NCI-H1436 treated with DMSO at 0.1 percent for 48 hours (cell line): Measurements from ENCODE around the gene WARS2.

ENCODE experiments used
- DNase-seq: peaks from one replicate; lab custom pipeline; 2025; lab: John Stamatoyannopoulos, UW

The WARS2 gene

DNA sequence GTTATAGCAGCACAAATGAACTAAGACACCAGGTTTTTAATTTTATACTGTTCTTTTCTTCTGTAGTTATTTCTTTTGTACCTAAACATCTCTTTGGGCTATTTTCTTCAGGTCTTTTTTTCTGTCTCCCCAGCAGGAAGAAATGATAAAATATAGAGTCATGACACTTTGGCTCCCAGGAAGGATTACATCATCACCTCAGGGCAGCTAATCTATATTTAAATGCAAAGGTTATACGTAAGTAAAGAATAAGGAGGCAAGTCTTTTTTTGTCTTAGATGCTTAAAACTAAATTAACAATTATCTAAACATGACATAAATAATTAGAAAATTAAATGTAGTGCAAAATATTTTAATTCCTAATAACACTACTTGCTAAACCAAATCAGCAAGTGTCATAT, 57.0 kb downstream of the WARS2 start:
- no peak for DNase-seq

DNA sequence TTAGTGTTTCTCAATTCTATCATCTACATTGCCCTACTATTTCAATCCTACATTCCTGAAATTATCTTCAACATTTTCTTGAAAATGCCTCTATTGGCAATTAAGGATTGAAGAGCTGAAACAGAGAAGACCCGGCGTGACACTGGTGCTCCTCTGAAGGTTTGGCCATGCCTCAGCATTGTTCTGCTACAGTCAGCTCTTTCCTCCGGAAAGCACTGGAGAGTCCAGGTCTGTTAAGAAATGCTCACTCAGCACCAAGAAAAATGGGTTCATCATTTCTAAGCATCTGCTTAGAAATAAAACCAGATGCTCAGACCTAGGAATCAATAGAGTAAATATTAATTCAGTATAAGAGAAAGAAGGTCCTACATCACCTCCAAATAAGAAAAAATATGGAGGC, 58.8 kb downstream of the WARS2 start:
- DNase-seq, result no peak

DNA sequence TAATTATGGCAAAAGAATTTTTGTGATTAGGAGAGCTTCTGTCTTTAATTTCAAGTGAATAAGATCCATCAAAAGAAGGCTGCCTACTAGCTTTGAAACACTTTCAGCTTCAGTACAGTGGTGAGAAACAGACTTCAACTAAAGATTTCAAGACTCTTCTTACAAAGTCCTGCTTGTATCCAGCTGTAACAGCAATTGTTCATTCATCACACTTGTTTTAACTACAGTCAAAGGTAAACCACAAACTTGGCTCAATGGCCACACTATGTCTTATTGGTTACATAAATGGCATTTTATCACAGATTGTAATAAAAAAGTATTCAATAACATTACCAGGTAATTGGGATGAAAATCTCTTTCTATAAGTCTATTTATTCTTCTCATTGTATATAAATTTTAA, 59.2 kb downstream of the WARS2 start:
- no peak for DNase-seq

DNA sequence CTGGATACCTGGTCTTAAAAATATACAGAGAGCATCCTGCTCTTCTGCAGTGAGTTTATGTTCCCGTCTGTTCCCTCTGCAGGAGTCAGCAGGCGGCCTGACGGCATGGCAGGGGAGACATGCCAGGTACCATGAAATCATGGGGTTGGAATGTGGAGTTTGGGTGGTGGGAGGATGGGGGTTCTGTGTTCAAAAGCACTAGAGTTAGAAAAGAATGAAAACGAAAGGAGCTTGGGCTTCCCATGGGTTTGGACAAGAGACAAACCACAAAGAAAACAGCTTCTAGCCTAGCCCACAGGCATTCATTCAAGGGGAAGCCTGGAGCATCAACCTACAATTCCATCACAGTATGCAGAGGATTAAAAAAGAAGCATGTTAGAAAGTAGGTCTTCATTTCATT, 59.9 kb downstream of the WARS2 start:
- no peak for DNase-seq

DNA sequence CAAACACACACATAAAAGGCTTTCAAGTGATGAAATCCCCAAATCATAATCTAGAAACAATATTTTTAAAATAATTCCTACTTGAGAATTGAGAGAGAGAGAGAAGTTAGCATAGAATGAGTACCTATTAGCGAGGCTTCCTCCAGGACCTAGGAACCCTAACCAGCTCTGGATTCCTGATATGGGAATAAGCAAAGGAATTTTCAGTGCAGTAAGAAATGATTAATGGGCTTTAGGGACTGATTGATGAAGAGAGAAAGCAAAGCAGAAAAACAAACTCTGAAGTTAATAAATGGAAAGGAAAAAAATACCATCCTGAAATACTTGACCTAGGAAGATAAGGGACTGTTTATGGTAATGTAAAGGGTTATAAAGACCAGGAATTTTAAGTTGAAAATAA, 60.6 kb downstream of the WARS2 start:
- no peak for DNase-seq

DNA sequence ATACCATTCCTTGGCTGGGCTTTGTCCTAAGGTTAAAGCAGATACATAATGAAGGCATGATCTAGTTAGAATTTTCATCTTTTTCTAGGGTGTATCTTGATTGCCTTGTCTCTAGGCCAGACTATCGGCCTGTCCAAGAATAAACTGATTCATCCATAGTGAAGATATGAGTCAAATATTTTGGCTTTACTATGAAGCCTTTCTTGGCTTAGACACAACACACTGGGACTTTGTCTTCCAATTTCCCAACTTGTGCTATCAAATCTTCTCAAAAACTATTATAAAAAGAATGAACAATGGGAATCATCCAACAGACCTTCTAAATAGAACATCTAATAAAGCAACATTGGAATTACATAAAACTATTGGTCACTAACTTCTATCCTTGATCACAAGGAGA, 64.8 kb downstream of the WARS2 start:
- no peak for DNase-seq

DNA sequence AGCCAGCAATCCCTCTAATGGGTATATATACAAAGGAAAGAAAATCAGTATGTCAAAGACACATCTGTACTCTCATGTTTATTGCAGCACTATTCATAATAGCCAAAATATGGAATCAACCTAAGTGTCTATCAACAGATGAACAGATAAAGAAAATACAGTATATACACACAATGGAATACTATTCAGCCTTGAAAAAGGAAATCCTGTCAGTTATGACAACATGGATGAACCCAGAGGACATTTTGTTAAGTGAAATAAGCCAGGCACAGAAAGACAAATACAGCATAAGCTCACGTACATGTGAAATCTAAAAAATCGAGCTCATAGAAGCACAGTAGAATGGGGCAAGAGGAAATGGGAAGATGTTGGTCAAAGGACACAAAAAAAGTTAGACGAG, 69.1 kb downstream of the WARS2 start:
- no peak for DNase-seq

DNA sequence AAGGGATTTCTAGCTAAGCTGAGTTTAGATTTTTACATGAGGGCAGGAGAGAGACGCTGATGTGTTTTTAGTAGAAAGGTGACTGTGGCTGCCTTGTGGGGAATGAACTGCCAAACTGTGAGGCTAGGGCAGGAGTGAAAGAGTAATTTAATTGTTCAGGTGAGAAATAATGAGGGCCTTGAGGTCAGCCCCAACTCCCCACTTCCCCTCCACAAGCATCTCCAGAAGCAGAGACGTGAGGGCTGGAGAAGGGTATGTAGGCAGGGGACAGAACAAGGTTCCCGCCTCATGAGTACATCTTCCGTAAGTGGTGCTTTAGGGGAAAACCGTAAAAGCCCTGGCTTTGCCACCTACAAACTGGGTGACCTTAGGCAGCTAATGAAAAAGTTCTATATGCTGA, 70.8 kb downstream of the WARS2 start:
- no peak for DNase-seq

DNA sequence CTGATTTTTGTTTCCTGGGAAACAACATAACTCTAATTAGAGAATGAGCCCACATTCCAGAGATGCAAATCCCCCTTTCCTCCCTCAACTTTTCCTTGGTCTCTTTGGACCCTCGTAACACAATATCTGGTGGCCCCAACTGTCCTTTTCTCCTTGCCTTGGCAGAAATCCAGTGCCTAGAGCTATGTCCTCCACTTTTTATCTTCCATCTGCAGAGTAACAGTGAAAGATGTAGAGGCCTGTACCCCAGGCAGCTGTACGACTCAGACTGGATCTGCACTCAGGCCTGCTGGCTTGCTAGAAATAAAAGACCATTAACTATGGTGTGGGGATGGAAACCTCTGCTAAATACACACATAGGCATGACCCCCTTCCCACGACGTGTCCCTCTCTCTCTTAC, 72.0 kb downstream of the WARS2 start:
- DNase-seq, result no peak

DNA sequence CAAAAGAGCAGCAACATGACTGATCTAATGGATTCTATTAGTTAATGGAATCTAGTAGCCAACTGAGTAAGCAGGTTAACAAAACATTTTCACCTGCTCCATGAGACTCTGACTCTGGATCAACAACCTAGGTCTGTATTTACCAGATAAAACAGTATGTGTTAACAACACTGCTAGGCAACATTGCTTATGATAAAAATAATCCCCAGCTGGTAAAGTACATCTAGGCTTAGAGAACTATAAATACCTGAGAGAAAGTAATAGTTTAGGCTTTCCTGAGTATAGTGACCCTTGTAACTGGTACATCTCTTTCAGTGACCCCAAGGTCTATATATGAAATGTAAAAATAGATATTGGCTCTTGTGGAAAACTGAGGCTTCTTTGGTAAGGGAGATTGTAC, 78.8 kb downstream of the WARS2 start:
- DNase-seq, result no peak

DNA sequence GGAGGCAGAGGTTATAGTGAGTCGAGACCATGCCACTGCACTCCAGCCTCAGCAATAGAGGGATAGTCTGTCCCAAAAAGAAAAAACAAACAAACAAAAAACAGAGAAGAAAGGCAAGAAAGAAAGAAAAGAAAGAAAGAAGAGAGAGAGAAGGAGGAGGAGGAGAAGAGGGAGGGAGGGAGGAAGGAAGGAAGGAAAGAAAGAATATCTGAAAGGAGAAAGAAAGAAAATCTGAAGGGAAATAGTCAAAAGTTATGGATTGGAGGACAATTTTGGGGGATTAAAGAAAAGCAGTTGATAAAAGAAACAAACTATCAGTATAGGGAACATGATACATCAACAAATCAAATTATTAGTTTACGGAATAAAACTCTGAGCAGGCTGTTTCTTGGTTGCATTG, 84.9 kb downstream of the WARS2 start:
- no peak for DNase-seq

DNA sequence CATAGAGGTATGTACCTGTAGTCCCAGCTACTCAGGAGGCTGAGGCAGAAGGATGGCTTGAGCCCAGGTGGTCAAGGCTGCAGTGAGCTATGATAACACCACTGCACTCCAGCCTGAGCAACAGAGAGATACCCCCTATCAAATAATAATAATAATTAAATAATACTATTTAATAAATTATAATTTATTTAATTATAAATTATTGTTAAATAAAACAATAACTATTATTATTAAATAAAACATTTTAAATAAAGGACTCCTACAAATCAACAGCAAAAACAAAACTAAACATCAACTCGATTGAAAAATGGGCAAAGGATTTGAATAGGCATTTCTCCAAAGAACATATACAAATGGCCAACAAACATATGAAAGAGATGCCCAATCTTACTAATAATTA, 86.5 kb downstream of the WARS2 start:
- no peak for DNase-seq

DNA sequence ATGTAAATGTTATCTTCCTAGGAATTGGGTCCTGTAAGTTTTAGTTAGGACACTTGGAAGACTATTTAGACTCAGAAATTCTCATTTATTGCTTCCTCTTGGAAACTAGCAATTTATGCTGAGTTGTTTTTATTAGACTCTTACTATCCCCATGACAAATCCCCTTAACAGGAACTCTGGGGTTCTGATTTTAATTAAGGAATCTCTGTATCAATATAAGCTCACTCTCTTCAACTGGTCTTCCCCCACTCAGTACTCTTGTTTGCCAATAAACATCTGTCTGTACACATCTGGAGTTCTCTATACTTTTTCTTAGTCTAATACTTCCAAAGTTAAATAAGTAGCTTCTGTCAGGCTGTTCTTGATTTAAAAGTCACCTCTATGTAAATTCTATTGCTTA, 88.2 kb downstream of the WARS2 start:
- DNase-seq, result no peak

DNA sequence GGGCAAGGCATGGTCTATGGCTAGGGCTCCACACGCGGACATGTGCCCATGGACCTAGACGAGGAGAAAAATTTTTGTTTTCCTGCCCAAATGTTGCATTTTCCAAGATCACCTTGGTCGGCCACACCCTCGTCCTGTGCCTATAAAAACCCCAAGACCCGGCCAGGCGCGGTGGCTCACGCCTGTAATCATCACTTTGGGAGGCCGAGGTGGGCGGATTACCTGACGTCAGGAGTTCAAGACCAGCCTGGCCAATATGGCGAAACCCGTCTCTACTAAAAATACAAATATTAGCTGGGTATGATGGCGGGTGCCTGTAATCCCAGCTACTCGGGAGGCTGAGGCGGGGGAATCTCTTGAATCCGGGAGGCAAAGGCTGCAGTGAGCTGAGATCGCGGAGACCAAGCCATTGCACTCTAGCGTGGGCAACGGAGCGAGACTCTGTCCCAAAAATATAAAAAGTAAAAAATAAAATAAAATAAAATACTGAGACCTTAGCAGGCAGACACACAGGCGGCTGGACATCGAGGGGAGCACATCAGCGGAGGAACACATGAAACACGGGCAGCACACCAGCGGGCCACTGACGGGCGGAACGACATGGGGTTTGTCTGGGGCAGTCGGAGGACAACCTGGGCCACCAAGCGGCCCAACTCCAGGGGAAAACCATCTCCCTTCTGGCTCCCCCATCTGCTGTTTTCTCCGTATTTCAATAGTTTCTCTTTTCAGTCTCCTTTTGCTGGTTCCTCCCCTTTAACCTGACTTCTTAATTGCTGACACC, 91.6 kb downstream of the WARS2 start:
- DNase-seq, result no peak

DNA sequence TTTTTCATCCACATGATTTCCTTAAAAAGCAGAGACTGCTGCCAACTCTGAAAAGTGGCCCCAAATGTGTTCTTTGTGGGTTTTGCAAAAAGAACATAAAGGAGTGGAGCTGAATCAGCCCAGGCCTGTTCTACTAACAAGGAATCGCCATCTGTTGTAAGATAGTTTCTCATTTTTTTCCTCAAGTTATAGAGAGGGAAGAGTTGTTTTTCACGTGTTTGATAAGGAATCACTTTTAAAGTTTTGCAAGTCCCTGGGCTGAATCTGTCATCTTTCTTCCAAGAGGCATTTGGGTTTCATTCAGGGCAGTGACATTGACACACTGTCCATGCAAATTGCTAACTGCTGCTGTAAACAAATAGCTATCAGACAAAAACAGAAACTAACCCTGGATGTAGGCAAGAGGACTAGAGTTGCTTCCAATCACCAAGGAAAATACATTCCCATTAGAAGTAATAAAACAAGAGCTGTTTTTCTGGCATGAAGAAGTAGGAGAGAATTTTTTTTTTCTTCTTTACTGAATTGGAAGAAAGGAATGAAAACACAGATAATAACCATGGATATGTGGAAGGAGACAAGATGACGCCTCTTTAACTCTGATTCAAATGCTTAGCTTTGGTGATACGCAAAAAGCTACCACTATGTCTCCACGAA, 93.5 kb downstream of the WARS2 start:
- no peak for DNase-seq

DNA sequence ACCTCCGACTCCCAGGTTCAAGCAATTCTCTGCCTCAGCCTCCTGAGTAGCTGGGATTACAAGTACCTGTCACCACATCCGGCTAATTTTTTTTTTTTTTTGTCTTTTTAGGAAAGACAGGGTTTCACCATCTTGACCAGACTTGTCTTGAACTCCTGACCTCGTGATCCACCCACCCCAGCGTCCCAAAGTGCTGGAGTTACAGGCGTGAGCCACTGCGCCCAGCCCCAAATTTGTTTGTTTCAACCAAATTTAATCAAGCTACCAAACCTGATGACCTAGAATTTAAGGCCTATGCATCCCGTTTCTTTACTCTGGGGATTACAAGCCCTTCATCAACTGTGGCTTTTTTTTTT, 94.0 kb downstream of the WARS2 start:
- no peak for DNase-seq

DNA sequence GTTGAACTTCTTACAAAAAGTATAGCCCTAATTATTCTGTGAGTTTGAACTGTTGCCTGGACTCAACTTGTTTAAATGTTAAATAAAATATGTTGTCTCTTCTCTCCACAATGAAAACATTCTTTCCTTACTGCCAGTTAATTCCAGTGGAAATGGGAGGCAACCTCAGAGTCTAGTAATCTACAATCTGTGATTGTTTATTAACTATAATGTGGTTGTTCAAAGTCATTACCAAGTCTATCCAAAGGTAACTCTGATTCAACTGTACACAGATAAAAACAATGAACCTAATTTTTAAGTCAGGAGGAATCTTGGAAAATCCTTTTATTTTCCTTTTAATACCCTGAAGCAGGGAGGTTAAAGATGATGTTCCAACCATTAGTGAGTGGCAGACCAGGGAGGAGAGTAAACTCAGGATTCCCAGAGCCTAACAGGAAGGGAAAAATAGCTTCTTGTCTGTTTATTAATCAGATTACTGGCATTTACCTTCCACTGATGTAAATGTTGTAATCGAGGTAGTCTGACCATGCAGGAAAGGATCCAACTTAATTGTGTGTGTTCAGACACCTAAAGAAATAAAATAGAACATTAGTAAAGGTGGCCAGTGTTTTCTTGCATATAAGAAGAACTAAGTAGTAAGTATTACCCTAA, 95.2 kb downstream of the WARS2 start:
- no peak for DNase-seq

DNA sequence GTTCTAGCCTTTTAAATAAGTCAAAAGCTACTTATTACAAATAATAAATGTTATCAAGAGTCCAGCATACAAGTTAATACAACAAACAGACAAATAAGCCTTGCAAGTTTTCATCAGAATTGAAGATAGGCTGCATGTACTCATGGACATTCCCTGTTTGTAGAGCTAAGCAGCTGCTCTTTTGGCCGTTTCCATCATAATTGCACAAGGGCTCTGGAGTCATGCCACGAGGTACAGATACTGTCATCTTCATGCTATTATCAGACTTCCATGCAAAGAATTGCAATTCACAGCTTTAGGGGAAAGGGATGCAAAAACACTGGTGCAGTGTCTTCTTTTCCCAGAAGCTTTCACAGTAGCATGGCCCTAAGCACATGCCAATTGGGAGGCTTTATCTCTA, 99.5 kb downstream of the WARS2 start:
- no peak for DNase-seq

DNA sequence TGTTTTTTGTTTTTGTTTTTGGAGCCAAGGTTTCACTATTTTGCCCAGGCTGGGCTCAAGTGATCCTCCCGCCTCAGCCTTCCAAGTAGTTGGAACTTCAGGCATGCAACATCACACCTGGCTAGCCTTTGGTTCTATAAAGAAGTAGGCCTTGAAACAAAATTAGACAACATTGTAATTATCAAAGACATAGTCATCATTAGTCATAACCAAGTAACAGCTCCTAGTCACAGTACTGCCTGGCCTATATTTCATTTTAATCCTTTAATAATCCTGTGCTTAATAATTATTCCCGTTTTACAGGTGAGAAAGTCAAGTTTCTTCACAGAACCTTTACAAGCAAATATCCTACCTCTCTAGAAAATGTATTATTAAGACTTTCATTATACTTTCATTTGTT, 100.0 kb downstream of the WARS2 start:
- DNase-seq, result no peak

DNA sequence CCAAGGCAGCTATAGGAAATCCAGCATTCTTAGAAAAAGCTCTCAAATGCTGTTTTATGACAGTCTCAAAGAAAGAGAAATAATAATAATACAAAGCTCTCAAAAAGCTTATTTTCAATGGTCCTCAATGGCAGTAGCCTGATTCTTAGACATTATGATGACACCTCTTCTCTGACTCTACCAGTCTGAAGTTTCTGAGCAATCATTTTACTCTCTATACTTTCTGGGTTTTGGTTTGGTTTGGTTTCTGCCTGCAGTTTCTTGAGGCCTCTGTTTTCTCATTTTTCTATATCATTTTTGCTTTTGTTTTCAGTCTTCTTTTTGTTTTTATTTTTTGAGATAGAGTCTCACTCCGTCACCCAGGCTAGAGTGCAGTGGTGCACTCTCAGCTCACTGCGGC, 102.1 kb downstream of the WARS2 start:
- DNase-seq, result no peak

DNA sequence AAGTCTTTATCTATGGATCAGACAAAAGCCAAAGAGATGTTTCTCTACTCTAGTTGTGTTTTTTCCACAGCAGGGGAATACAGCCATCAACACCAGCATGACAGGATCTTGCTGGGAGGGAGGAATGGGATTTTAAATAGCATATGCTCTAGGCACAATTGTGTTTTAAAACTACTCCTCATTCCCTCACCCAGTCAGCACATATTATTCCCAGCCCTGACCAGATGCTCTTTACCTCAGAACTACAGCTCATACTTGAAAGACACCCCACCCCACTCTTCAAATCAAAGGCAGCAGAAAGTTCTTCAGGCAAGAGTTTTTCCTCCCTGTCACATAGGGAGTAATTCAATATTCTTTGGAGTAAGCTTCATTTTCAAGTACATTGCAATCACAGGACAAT, 106.1 kb downstream of the WARS2 start:
- DNase-seq, result no peak

DNA sequence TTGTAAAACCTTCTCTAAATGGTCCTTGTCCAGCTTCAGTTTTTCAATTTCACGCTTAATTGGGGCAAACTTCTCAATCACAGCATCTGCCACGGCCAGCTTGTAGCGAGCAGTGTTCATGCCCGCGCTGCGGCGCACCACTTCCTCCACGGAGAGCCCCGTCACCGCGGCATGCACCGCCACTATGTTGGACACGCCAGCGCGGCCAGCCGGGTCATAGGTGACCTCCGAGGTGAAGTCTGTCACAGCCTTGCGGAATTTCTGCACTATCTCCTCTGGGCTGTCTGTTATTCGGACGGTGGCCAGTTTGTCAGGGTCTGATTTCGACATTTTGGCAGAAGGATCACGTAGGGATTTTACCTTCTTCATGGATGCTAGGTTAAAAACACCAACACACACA, 107.5 kb downstream of the WARS2 start:
- DNase-seq, result no peak

DNA sequence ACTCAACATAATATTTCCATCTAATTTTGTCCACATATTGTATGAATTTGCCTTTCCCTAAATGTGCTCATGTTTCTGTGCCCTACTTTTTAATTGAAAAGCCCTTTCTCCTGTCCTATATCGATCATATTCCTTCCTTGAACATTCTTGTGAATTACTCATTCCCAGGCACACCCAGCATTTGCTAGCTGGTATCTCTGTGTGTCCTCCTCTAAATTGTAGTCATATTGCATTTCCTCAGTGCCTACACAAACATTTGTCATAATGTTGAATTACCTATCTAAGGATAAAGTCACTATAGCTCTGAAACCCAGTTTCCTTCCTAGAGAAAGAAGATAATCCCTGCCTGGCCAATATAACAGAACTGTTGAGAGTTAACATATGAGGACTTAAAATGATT, 112.7 kb downstream of the WARS2 start:
- DNase-seq, result no peak

DNA sequence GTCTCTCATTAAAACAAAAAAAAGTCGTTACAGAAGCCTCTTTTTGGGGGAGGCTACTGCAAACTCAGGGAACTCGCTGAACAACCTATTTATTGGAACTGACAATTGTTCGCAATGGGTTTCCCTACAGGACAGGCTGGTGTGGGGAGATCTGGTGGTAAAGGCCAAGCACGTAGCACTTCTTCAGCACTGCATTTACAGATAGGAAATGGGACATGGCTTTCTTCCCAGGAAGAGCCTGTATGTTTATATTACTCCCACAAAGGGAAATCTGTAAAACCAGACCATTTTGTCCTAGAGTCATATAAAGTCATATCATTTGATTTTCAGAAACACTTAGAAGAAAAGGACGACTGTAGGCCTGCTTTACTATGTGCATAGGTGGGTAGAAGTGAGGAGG, 113.5 kb downstream of the WARS2 start:
- DNase-seq, result no peak
